SK-MEL-5 (cell line): ENCODE data around the gene CLIC1. TPM values are rescaled to one million over a fixed set of nuclear protein-coding genes. Genes with fewer than 3 reads are reported as not detected.

Source experiments
- DNase-seq: peaks from one replicate; pipeline ENCODE4 v3.0.0-alpha.2; 2016; ENCODE audit warnings: low read depth, low spot score
- in situ Hi-C: cut with HindIII; loops from 2 replicates; pipeline ENCODE4 v1.10.0; 2016; ENCODE audit warnings: low sequenced_read_pairs, high pct_unique_total_duplicates, low pct_unique_long_range_greater_than_20kb
- polyA plus RNA-seq, 2 experiments: library from polyadenylated mRNA; depleted of rRNA; stranded (reverse); fragments of >200 nt; gene quantifications; 2 replicates each; pipeline ENCODE4 v1.2.3, GENCODE V29; 2015
- total RNA-seq: library from RNA; depleted of rRNA; stranded (reverse); fragments of >200 nt; shearing (Covaris generic); gene quantifications from 2 replicates; pipeline ENCODE4 v1.2.3, GENCODE V29; 2014; rRNA removed

CLIC1 gene
- total RNA-seq, result 466 and 467 TPM in 2 replicates
- 261 and 284 TPM in 2 replicates for polyA plus RNA-seq (2015; cell fraction: cytosol; rRNA removed)
- 34.1 and 41.6 TPM in 2 replicates for polyA plus RNA-seq (2015; cell fraction: nucleus; rRNA removed)

- DNase-seq, result peak; percentile 74
- in situ Hi-C loops, result no loop called here
Observed at GRCh38 chr6:31736021-31736767, at the start of gene CLIC1. Gene CLIC1 (minus strand): TSS chr6:31736530. CDS start chr6:31736300, 230 bp downstream.

- no peak for DNase-seq
- in situ Hi-C loops, result no loop called here
Observed at GRCh38 chr6:31785475-31785874, 49.1 kb upstream of the CLIC1 start.

GRCh38 chr6:31784098-31784925 lies 48.0 kb upstream of the CLIC1 start:
- in situ Hi-C loops, result no loop called here
- DNase-seq, result no peak

- in situ Hi-C loops, result no loop called here
- DNase-seq, result no peak
Observed at GRCh38 chr6:31782126-31782855, 46.0 kb upstream of the CLIC1 start.

GRCh38 chr6:31781244-31782125 lies 45.2 kb upstream of the CLIC1 start:
- in situ Hi-C loops, result no loop called here
- no peak for DNase-seq

GRCh38 chr6:31780507-31781243 lies 44.3 kb upstream of the CLIC1 start:
- in situ Hi-C loops, result no loop called here
- DNase-seq, result no peak

- DNase-seq, result no peak
- in situ Hi-C loops, result no loop called here
Observed at GRCh38 chr6:31779908-31780307, 43.6 kb upstream of the CLIC1 start.

- in situ Hi-C loops, result no loop called here
- no peak for DNase-seq
Observed at GRCh38 chr6:31778999-31779885, 42.9 kb upstream of the CLIC1 start.

GRCh38 chr6:31778193-31778592 lies 41.9 kb upstream of the CLIC1 start:
- no peak for DNase-seq

GRCh38 chr6:31777667-31778050 lies 41.3 kb upstream of the CLIC1 start:
- in situ Hi-C loops, result no loop called here
- no peak for DNase-seq

More at GRCh38 chr6:31778193-31778592, 41.9 kb upstream of the CLIC1 start:
- in situ Hi-C loops, result no loop called here

GRCh38 chr6:31776989-31777666 lies 40.8 kb upstream of the CLIC1 start, which contains the start of gene VWA7:
Gene VWA7 (minus strand): TSS chr6:31777328. CDS start chr6:31776779, 549 bp downstream.
- DNase-seq, result peak; percentile 26
- in situ Hi-C loops, result no loop called here

- DNase-seq, result no peak
- in situ Hi-C loops, result no loop called here
Observed at GRCh38 chr6:31776485-31776988, 40.2 kb upstream of the CLIC1 start.

- in situ Hi-C loops, result no loop called here
- no peak for DNase-seq
Observed at GRCh38 chr6:31775633-31776484, 39.5 kb upstream of the CLIC1 start.

GRCh38 chr6:31775184-31775583 lies 38.9 kb upstream of the CLIC1 start:
- no peak for DNase-seq
- in situ Hi-C loops, result no loop called here
